NCI-H146 (cell line): ENCODE data around the gene LMX1B.
A peak's percentile ranks its signal among the peaks of the same experiment; 100 is the strongest.
"Not testable (repeated sequence)": the region's sequence is repeated elsewhere in the genome, so short reads cannot be mapped to it uniquely, and the experiment has no call there.

Experiments
- DNase-seq: peaks from one replicate; lab custom pipeline; 2025; lab: John Stamatoyannopoulos, UW

Gene LMX1B

GRCh38 chr9:126695701-126696400, 82.1 kb downstream of the LMX1B start:
- no peak for DNase-seq

- DNase-seq: no peak
Measured at GRCh38 chr9:126696401-126697145, 82.8 kb downstream of the LMX1B start.

GRCh38 chr9:126697330-126697729, 83.6 kb downstream of the LMX1B start:
- DNase-seq: no peak

GRCh38 chr9:126698251-126698650, 84.5 kb downstream of the LMX1B start:
- no peak for DNase-seq

GRCh38 chr9:126698756-126699155, 85.0 kb downstream of the LMX1B start:
- no peak for DNase-seq

- DNase-seq: no peak
Measured at GRCh38 chr9:126699401-126699881, 85.7 kb downstream of the LMX1B start.

GRCh38 chr9:126700296-126700695, 86.6 kb downstream of the LMX1B start:
- DNase-seq: no peak

GRCh38 chr9:126700903-126701812, 87.4 kb downstream of the LMX1B start:
- DNase-seq: no peak

GRCh38 chr9:126701813-126702140, 88.0 kb downstream of the LMX1B start:
- DNase-seq: no peak

GRCh38 chr9:126702151-126703001, 88.6 kb downstream of the LMX1B start:
- no peak for DNase-seq

GRCh38 chr9:126703002-126703865, 89.5 kb downstream of the LMX1B start:
- no peak for DNase-seq

- DNase-seq: no peak
Measured at GRCh38 chr9:126703866-126704156, 90.1 kb downstream of the LMX1B start.

- no peak for DNase-seq
Measured at GRCh38 chr9:126704157-126704891, 90.6 kb downstream of the LMX1B start.

- DNase-seq: peak; percentile 50
Measured at GRCh38 chr9:126704892-126705766, 91.4 kb downstream of the LMX1B start.

GRCh38 chr9:126705767-126706697, 92.3 kb downstream of the LMX1B start:
- peak; percentile 25 for DNase-seq

- DNase-seq: no peak
Measured at GRCh38 chr9:126706698-126707053, 92.9 kb downstream of the LMX1B start.

- no peak for DNase-seq
Measured at GRCh38 chr9:126707083-126707482, 93.4 kb downstream of the LMX1B start.

- not testable (repeated sequence) for DNase-seq
Measured at GRCh38 chr9:126707712-126708111, 94.0 kb downstream of the LMX1B start.
